ENCODE results near the gene WDR44. TPM values are rescaled to one million over a fixed set of nuclear protein-coding genes. Genes with fewer than 3 reads are reported as not detected.

The WDR44 gene
- total RNA-seq, 1 experiment from 2014 or later = 13.2 TPM

GRCh38 chrX:118495061-118495921 is 149.4 kb downstream of the WDR44 start, which contains the start of gene DOCK11:
Gene DOCK11 (plus strand): TSS chrX:118495815. CDS start chrX:118495972, 157 bp downstream.
- Mint-ChIP-seq H3K9me3 (ENCODE audit: unreplicated experiment) (no peaks in the 10 kb centered on the region), H3K27me3 (ENCODE audit: insufficient read depth, unreplicated experiment) (no peaks in the 10 kb centered on the region), H3K4me1 (ENCODE audit: insufficient read depth, unreplicated experiment) (no peaks in the 10 kb centered on the region), H3K36me3 (ENCODE audit: insufficient read depth, unreplicated experiment) (no peaks in the 10 kb centered on the region), H3K27ac (ENCODE audit: low read depth, unreplicated experiment) (no peak within 1 kb of the TSS), H3K4me3 (ENCODE audit: unreplicated experiment) (peak within 1 kb of the TSS; percentile 74)
- ChIA-PET POLR2A (interaction anchor here (1.0 to 1.7 kb wide), 2 partner anchors 25 to 168 kb away, joined by 3 to 5 read pairs; no protein-coding TSS in a partner anchor), CTCF (interaction anchor here (0.6 to 0.7 kb wide), 6 partner anchors 11 to 359 kb away, joined by 3 to 4 read pairs (median 3); no protein-coding TSS in a partner anchor)
- peak; percentile 63 for DNase-seq (ENCODE audit: unreplicated experiment)
- no peak for TF ChIP-seq CTCF (IDR thresholded peaks at IDR 0.05; ENCODE audit: unreplicated experiment)
- intact Hi-C loops (cut with micrococcal nuclease) = loop anchor here (5.0 kb wide), 1 partner anchor 57 kb away; no protein-coding TSS in a partner anchor
- BruUV-seq (replicated peaks) = no TSS peak

GRCh38 chrX:118495958-118496762 is 150.3 kb downstream of the WDR44 start:
- no peak for TF ChIP-seq CTCF (IDR thresholded peaks at IDR 0.05; ENCODE audit: unreplicated experiment)
- no peak overlapping the region for H3K27ac Mint-ChIP-seq (ENCODE audit: low read depth, unreplicated experiment)
- CTCF ChIA-PET = interaction anchor here (0.6 to 0.7 kb wide), 5 partner anchors 12 to 358 kb away, joined by 3 read pairs; no protein-coding TSS in a partner anchor
- peak overlapping the region; percentile 74 for H3K4me3 Mint-ChIP-seq (ENCODE audit: unreplicated experiment)
- no TSS peak for BruUV-seq (replicated peaks)
- peak; percentile 26 for DNase-seq (ENCODE audit: unreplicated experiment)
- no peaks in the 10 kb centered on the region for H3K27me3 Mint-ChIP-seq (ENCODE audit: insufficient read depth, unreplicated experiment)
- no peaks in the 10 kb centered on the region for H3K9me3 Mint-ChIP-seq (ENCODE audit: unreplicated experiment)
- intact Hi-C loops (cut with micrococcal nuclease) = loop anchor here (1.0 to 5.0 kb wide), 2 partner anchors 56 to 105 kb away; no protein-coding TSS in a partner anchor
- POLR2A ChIA-PET = interaction anchor here (1.0 to 1.7 kb wide), 3 partner anchors 9 to 167 kb away, joined by 3 to 5 read pairs (median 5); no protein-coding TSS in a partner anchor
- H3K36me3 Mint-ChIP-seq (ENCODE audit: insufficient read depth, unreplicated experiment) = no peaks in the 10 kb centered on the region
- no peaks in the 10 kb centered on the region for H3K4me1 Mint-ChIP-seq (ENCODE audit: insufficient read depth, unreplicated experiment)

GRCh38 chrX:118496763-118497079 is 150.8 kb downstream of the WDR44 start:
- ChIA-PET CTCF (no interaction called here), POLR2A (interaction anchor here (1.4 to 1.7 kb wide), 2 partner anchors 10 to 24 kb away, joined by 5 read pairs; no protein-coding TSS in a partner anchor)
- Mint-ChIP-seq H3K4me3 (ENCODE audit: unreplicated experiment) (peak overlapping the region; percentile 74), H3K36me3 (ENCODE audit: insufficient read depth, unreplicated experiment) (no peaks in the 10 kb centered on the region), H3K27ac (ENCODE audit: low read depth, unreplicated experiment) (no peak overlapping the region), H3K27me3 (ENCODE audit: insufficient read depth, unreplicated experiment) (no peaks in the 10 kb centered on the region), H3K9me3 (ENCODE audit: unreplicated experiment) (no peaks in the 10 kb centered on the region), H3K4me1 (ENCODE audit: insufficient read depth, unreplicated experiment) (no peaks in the 10 kb centered on the region)
- intact Hi-C loops (cut with micrococcal nuclease) = loop anchor here (1.0 to 5.0 kb wide), 2 partner anchors 56 to 105 kb away; no protein-coding TSS in a partner anchor
- TF ChIP-seq CTCF (IDR thresholded peaks at IDR 0.05; ENCODE audit: unreplicated experiment) = no peak
- no TSS peak for BruUV-seq (replicated peaks)
- no peak for DNase-seq (ENCODE audit: unreplicated experiment)

Data from MCF 10A (cell line).